Gastrocnemius medialis (tissue), 4 donors: ENCODE results near the gene OR51V1. TPM values are rescaled to one million over a fixed set of nuclear protein-coding genes. Genes with fewer than 3 reads are reported as not detected.

Experiments
- ATAC-seq, 2 donors: fragments of 150-250 bp; one replicate each; pipeline ENCODE4 v1.9.1; 2016
- DNase-seq, 2 donors: peaks; one replicate each; pipeline ENCODE4 v3.0.0-alpha.2; 2019
- H3K27ac ChIP-seq, 4 donors: fragments of 200-600 bp; sonication (generic); 1 replicate in 1 of 4; 2 replicates in 3 of 4; pipeline ENCODE4 v1.5.1; 2016 to 2018; ENCODE audit warnings: mild to moderate bottlenecking in 2 of 4, moderate library complexity in 1 of 4
- H3K27me3 ChIP-seq, 3 donors: fragments of 200-600 bp; sonication (generic) in 2 of 3; 1 replicate in 1 of 3; 2 replicates in 2 of 3; pipeline versions ENCODE4 v1.5.1 to v1.6.0; 2016 to 2019; ENCODE audit warnings: mild to moderate bottlenecking in 1 of 3, moderate library complexity in 1 of 3
- H3K36me3 ChIP-seq, 2 donors: fragments of 200-600 bp; sonication (generic) in 1 of 2; one replicate each; pipeline ENCODE4 v1.5.1; 2017 to 2018
- H3K4me1 ChIP-seq, 2 donors: fragments of 200-600 bp; sonication (generic) in 1 of 2; one replicate each; pipeline ENCODE4 v1.5.1; 2016 to 2017; ENCODE audit warnings: mild to moderate bottlenecking in 2 of 2
- H3K4me3 ChIP-seq, 4 donors: fragments of 200-600 bp; sonication (generic) in 3 of 4; 1 replicate in 1 of 4; 2 replicates in 3 of 4; pipeline ENCODE4 v1.5.1; 2016 to 2019; ENCODE audit warnings: mild to moderate bottlenecking in 2 of 4
- H3K9me3 ChIP-seq, 3 donors: fragments of 200-600 bp; sonication (generic) in 2 of 3; 1 replicate in 1 of 3; 2 replicates in 2 of 3; pipeline ENCODE4 v1.5.1; 2016 to 2019
- CTCF ChIP-seq, 5 experiments: fragments of 450-650 bp in 3 of 5; fragments of 200-600 bp in 2 of 5; sonication (generic) in 2 of 5; IDR thresholded peaks in 4 of 5; conservative IDR thresholded peaks in 1 of 5; 1 replicate in 4 of 5; 2 replicates in 1 of 5; pipeline ENCODE4 v1.5.1; 2016 to 2019; ENCODE audit warnings: antibody characterized with exemption in 5 of 5, mild to moderate bottlenecking in 3 of 5, moderate library complexity in 3 of 5
- POLR2A ChIP-seq, 2 donors: fragments of 450-650 bp; IDR thresholded peaks; one replicate each; pipeline ENCODE4 v1.6.1; 2017; ENCODE audit warnings: antibody characterized with exemption in 2 of 2, mild to moderate bottlenecking in 2 of 2, moderate library complexity in 2 of 2
- in situ Hi-C, 4 donors: fragments of 200-750 bp; cut with MboI; loops; one replicate each; pipeline versions ENCODE4 v1.15.0 to v1.8.0; 2017; ENCODE audit warnings: low sequenced_read_pairs in 4 of 4
- intact Hi-C: fragments of 100-400 bp; cut with DNase I; formaldehyde crosslinking; loops from one replicate; pipeline ENCODE4 v1.15.1; 2023; ENCODE audit warnings: low total_unique reads
- total RNA-seq, 4 donors: library from RNA; depleted of rRNA; stranded (reverse); fragments of >200 nt; gene quantifications; one replicate each; pipeline versions ENCODE4 v1.1.0 to v1.2.3, GENCODE V29; 2016

OR51V1 gene
- total RNA-seq, 4 donors from 2014 or later: not detected

- no peaks in the 10 kb centered on the region for H3K9me3 ChIP-seq
- H3K27me3 ChIP-seq: no peaks in the 10 kb centered on the region
- no peaks in the 10 kb centered on the region for H3K36me3 ChIP-seq
- no peak for TF ChIP-seq POLR2A (IDR thresholded peaks at IDR 0.05)
- TF ChIP-seq CTCF (IDR thresholded peaks at IDR 0.05 in 4 of 5, conservative IDR thresholded peaks at IDR 0.05 in 1 of 5): no peak
- no peaks in the 10 kb centered on the region for H3K4me1 ChIP-seq
- in situ Hi-C loops: no loop called here
- no peak overlapping the region for H3K4me3 ChIP-seq
- DNase-seq: no peak
- no peak for ATAC-seq
- H3K27ac ChIP-seq: no peak overlapping the region
- intact Hi-C loops: no loop called here
Measured at GRCh38 chr11:5196067-5196466, 4.4 kb downstream of the OR51V1 start.

DNA sequence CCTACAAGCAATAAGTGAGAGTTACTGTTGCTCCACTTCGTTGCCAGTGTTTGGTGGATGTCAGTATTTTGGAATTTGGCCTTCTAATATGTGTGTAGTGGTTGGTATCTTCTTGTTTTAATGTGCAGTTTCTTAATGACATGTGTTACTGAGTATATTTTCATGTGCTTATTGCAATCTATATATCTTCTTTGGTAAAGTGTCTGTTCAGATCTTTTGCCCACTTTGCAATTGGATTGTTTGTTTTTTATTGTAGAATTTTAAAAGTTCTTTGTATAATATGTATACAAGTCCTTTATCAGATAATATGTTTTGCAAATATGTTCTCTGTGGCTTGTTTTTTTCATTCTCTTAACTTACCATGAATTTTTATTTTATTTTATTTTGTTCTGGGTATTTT, 7.7 kb downstream of the OR51V1 start:
- ATAC-seq (no peak), DNase-seq (no peak)
- no peaks in the 10 kb centered on the region for H3K9me3 ChIP-seq
- H3K4me1 ChIP-seq: no peaks in the 10 kb centered on the region
- H3K4me3 ChIP-seq: no peak overlapping the region
- no peaks in the 10 kb centered on the region for H3K36me3 ChIP-seq
- H3K27ac ChIP-seq: no peak overlapping the region
- H3K27me3 ChIP-seq: no peaks in the 10 kb centered on the region
- intact Hi-C loops: no loop called here
- no peak for TF ChIP-seq POLR2A (IDR thresholded peaks at IDR 0.05)
- in situ Hi-C loops: no loop called here

- Histone ChIP-seq H3K36me3 (no peaks in the 10 kb centered on the region), H3K4me1 (no peaks in the 10 kb centered on the region), H3K4me3 (no peak overlapping the region), H3K27me3 (no peaks in the 10 kb centered on the region), H3K27ac (no peak overlapping the region), H3K9me3 (no peaks in the 10 kb centered on the region)
- intact Hi-C loops (no loop called here), in situ Hi-C loops (no loop called here)
- TF ChIP-seq CTCF (IDR thresholded peaks at IDR 0.05 in 4 of 5, conservative IDR thresholded peaks at IDR 0.05 in 1 of 5) (no peak), POLR2A (IDR thresholded peaks at IDR 0.05) (no peak)
- no peak for DNase-seq
- no peak for ATAC-seq
Measured at GRCh38 chr11:5188201-5188600, 12.3 kb downstream of the OR51V1 start.

GRCh38 chr11:5178046-5178837, 22.2 kb downstream of the OR51V1 start:
- ATAC-seq: no peak
- DNase-seq: no peak
- Histone ChIP-seq H3K36me3 (no peaks in the 10 kb centered on the region), H3K27me3 (no peaks in the 10 kb centered on the region), H3K4me1 (no peaks in the 10 kb centered on the region), H3K9me3 (no peaks in the 10 kb centered on the region), H3K4me3 (no peak overlapping the region), H3K27ac (no peak overlapping the region)
- in situ Hi-C loops (no loop called here), intact Hi-C loops (no loop called here)
- TF ChIP-seq POLR2A (IDR thresholded peaks at IDR 0.05) (no peak), CTCF (IDR thresholded peaks at IDR 0.05 in 4 of 5, conservative IDR thresholded peaks at IDR 0.05 in 1 of 5) (no peak)

DNA sequence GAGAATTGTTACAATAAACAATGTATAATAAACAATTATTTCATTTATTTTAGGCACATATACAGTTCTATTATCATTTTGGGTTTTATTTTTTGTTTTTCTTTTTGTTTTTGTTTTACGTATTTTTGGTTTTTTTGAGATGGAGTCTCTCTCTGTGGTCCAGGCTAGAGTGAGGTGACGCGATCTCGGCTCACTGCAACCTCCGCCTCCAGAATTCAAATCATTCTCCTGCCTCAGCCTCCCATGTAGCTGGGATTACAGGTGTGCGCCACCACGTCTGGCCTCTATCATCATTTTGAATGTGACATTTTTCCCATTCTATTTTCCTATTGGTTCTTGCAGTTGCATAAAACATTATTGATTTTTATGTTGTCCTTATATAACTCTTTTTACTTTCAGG, 25.5 kb downstream of the OR51V1 start:
- Histone ChIP-seq H3K27me3 (no peaks in the 10 kb centered on the region), H3K9me3 (no peaks in the 10 kb centered on the region), H3K27ac (no peak overlapping the region), H3K4me1 (no peaks in the 10 kb centered on the region), H3K4me3 (no peak overlapping the region), H3K36me3 (no peaks in the 10 kb centered on the region)
- ATAC-seq (no peak), DNase-seq (no peak)
- in situ Hi-C loops: no loop called here
- intact Hi-C loops: no loop called here
- TF ChIP-seq POLR2A (IDR thresholded peaks at IDR 0.05): no peak
- TF ChIP-seq CTCF (IDR thresholded peaks at IDR 0.05 in 4 of 5, conservative IDR thresholded peaks at IDR 0.05 in 1 of 5): no peak
